ENCODE data around the gene GARIN5A.

The GARIN5A gene

DNA sequence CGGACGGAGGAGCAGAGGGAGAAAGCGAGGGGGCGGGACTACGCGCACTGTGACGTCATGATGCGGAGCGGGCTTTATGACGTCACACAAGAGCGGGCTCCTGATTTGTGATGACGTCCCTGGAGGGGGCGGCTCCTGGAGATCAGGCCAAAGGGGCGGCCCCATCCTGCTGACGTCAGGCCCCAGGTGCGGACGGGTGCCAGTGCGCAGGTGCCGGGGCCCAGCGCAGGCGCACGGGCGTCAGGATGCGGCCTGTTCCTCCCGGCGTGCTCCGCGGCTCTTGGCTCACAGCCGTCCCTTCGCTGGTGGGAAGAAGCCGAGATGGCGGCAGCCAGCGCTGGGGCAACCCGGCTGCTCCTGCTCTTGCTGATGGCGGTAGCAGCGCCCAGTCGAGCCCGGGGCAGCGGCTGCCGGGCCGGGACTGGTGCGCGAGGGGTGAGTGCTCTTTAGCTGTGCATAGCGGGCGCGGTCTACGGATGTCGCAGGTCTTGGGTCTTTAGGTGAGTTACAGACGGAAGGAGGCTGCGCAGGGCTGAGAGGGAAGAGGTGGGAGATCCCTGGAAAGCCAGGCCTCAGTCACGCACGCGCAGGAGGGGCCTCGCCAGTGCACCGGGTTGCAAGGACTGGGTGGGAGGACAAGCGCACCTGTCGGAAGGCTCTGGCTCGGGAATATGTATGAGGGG lies at the start of gene GARIN5A, which contains the start of gene EMC10:
Gene GARIN5A, minus strand, starts transcription at position 625 of the 683 bp plus-strand sequence. Its CDS starts 460 bp downstream, at position 165.
Gene EMC10, plus strand, starts transcription at position 284 of the 683 bp plus-strand sequence. Its CDS starts 38 bp downstream, at position 322.
- DNase-seq (ENCODE audit: low read depth, low spot score), result peak; percentile 99

GRCh38 chr19:50522881-50523280 lies 46.2 kb upstream of the GARIN5A start:
- DNase-seq (ENCODE audit: low read depth, low spot score), result no peak

- no peak for DNase-seq (ENCODE audit: low read depth, low spot score)
These were observed 44.3 kb upstream of the GARIN5A start for GRCh38 chr19:50520822-50521465.

GRCh38 chr19:50519006-50519575 lies 42.4 kb upstream of the GARIN5A start:
- DNase-seq (ENCODE audit: low read depth, low spot score), result no peak

- DNase-seq (ENCODE audit: low read depth, low spot score), result no peak
These were observed 41.7 kb upstream of the GARIN5A start for GRCh38 chr19:50518091-50519005.

DNA sequence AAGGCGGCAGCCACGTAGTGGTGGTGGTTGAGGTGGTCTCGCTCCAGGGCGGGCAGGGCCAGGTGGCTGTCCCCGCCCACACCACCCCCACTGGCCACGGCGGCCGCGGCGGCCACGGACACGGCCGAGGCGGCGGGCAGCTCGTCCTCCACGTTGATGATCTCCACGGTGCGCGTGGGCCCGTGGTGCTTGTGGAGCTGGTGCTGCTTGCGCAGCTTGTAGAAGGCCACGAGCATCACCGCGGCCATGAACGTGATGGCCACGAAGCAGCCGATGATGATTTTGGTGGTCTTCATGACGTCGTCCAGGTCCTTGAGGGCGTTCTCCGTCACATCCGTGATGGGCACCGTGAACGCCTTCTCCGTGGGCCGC lies 41.0 kb upstream of the GARIN5A start:
- DNase-seq (ENCODE audit: low read depth, low spot score), result no peak

GRCh38 chr19:50516964-50517703 lies 40.5 kb upstream of the GARIN5A start:
- DNase-seq (ENCODE audit: low read depth, low spot score), result no peak

- no peak for DNase-seq (ENCODE audit: low read depth, low spot score)
These were observed 39.8 kb upstream of the GARIN5A start for GRCh38 chr19:50516456-50516855.

GRCh38 chr19:50515168-50515561 lies 38.5 kb upstream of the GARIN5A start:
- no peak for DNase-seq (ENCODE audit: low read depth, low spot score)

DNA sequence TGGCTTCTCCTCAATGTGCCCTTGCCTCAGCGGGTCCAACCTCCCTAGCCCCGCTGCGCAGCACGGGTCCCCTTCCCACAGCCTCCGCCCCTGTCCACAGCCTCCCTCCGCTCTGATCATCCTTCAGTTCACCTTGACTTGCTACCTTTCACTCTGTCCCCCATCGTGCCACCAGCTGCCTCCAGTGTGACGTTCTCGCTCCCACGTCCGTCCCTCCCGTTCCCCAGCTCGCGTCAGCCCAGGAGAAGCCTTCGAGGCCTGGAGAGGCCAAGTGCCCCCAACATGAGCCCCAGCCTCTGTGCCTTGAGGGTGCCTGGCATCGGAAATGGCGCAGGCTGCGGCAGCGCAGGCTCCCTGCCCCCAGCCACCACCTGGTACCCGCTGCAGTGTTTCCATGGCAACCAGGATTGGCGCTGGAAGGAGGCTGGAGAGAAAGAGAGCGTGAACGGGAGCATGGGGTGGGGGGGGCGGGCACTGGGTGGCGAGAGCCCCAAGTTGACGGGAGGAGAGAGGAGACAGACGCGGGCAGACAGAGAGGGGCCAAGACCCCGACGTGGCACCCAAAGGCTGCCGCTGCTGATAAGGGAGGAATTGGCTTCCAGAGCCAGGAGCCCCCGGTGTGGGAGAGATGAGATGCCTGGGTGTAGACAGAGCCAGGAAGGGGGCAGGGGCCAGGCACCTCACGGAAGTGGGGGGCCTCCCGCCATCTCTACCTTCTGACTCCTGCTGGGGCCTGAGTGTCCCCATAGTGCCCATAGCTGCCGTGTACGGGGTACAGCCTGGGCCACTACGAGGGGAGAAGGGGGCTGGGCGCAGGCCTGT lies 37.9 kb upstream of the GARIN5A start:
- DNase-seq (ENCODE audit: low read depth, low spot score), result no peak

GRCh38 chr19:50513746-50514345 lies 37.2 kb upstream of the GARIN5A start, which contains the start of gene ASPDH:
ASPDH (minus strand) TSS chr19:50513913; CDS start chr19:50513823, 90 bp downstream.
- DNase-seq (ENCODE audit: low read depth, low spot score), result no peak

DNA sequence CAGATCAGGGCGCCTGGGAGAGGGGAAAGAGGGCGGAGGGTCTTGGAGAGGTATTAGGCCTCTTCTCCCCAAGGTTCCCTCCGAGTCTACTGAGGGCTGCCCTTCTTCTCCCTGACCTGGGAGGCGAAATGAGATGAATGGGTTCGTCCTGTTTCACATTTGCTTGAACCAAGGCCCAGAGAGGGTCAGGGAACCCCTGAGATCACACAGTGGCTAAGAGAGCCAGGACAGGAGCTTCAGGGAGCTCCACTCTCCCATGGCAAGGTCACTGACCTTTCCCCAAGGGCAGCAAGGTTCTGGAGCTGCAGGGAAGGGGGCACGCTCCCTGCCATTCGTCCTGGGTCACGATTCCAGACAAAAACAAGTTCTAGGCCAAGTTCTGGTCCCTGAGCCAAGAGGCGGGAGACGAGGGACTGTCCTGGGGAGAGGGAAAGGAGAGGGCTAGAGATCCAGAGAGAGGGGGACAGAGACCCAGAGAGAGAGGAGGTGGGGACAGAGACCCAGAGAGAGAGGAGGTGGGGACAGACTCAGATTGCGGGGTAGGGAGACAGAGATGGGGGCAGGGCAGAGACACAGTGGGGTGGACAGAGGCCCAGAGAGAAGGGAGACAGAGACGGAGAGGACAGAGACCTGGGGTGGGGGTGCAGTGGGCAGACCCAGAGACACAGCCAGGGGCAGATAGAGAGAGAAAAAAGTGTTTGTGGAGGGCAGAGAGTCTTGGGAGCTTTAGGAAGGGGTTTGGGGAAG lies 36.5 kb upstream of the GARIN5A start:
- no peak for DNase-seq (ENCODE audit: low read depth, low spot score)

DNA sequence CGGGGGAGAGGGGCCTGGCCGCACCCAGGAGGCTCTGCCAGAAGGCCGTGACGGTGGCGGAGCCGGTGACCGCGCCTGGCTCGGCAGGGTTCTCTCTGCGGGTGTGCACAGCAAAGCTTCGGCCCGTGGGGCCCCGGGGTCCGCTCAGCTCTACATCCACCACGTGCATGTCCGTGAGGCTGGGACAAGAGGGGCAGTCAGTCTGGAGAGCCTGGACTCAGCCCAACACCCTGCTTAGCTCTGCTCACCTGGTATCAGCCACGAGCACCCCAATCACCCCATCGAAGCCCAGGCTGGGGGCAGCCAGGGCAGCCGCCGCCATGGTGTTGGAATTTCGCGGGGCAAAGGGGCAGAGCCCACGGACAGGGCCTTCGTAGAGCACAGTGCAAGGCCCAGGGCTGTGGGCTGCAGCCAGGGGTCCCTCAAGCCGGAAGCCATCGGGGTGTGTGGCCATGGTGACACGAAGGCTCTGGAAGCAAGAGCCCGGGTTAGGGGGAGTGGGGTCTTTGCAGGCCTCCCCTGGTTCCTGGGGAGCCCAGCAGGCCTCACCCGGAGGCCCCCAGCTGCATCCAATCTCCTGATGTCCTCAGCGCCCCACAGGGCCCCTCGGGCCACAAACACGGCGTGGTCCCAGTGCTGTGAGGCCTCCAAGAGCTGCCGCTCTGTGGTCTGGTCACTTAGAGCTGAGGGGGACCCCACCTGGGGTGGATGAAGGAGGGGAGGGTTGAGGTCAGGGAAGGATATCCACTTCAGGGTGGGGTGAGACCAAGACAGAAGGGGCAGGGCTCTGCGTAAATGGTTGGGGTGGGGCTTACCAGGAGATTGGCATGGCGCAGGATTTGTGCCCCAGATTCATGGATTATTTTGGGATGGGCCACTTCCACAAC lies 35.7 kb upstream of the GARIN5A start:
- no peak for DNase-seq (ENCODE audit: low read depth, low spot score)

- DNase-seq (ENCODE audit: low read depth, low spot score), result peak; percentile 100
These were observed 34.6 kb upstream of the GARIN5A start, which contains the start of gene JOSD2 for GRCh38 chr19:50511069-50511822. JOSD2 (minus strand) TSS chr19:50511191; CDS start chr19:50510431, 760 bp downstream.

DNA sequence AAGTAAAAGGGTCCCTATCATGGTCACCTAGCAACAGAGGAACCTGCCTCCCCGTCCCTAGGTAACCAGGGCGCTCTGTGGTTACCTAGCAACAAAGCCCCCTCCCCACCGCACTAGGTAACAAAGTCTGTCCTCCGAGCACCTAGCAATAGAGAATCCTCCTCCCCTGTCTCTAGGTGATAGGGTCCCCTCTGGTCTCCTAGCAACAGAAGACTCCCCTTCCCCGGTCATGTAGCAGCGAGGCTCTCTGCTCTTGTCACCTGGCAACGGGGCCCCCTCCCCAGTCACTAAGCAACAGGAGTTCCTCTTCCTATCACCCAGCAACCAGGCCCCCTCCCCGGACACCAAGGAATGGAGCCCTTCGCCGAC lies 34.0 kb upstream of the GARIN5A start:
- DNase-seq (ENCODE audit: low read depth, low spot score), result no peak

DNA sequence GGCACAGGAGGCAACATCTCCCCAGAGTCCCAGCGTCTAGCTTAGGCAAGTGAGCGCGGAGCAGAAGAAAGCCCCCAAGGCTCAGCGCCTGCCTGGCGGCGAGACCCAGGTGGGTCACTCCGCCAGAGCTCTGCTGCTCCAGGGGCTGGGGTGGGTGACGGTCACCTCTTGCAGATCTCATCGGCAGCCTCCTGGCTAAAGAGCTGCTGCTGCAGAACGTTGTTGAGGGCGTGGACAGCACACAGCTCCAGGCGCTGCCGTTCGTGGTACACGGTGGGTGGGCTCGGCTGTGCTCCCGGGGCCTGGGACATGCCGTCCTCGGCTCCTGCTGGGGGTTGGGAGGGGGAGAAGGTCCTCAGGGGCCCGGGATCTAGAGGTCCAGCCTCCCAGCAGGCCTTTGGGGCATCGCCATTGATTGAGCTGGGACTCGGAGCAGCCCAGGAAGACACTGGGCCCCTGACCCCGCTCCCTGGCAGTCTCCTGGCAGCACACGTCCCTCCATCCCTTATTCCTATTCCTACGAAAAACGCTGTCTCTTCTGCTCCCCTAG lies 33.5 kb upstream of the GARIN5A start:
- peak; percentile 56 for DNase-seq (ENCODE audit: low read depth, low spot score)

DNA sequence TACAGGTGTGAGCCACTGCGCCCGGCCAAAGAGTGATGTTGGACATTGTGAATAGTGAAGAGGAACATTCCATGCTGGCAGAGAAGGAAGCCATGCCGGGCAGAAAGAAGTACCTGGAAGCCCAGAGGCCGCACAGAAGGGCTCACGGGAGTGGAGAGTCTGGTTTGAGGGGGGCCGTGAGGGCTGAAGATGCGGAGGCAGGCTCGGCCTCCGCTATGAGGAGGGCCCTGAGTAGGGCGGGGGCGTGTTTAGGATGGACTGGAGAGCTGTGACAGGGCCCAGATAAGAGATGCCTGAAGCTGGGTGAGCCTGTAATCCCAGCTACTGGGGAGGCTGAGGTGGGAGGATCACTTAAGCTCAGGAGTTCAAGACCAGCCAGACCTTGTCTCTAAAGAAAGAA lies 32.7 kb upstream of the GARIN5A start:
- DNase-seq (ENCODE audit: low read depth, low spot score), result no peak

Measured in ELF-1 (cell line).